ENCODE data around the gene FLNB. TPM values are rescaled to one million over a fixed set of nuclear protein-coding genes. Genes with fewer than 3 reads are reported as not detected.

The FLNB gene
- total and polyA plus RNA-seq, 10 of the 15 experiments (the other 5 are each of a cell fraction or from before 2014, with no cell fraction given) = 13.6 to 51.8 (median 26.4) TPM

DNA sequence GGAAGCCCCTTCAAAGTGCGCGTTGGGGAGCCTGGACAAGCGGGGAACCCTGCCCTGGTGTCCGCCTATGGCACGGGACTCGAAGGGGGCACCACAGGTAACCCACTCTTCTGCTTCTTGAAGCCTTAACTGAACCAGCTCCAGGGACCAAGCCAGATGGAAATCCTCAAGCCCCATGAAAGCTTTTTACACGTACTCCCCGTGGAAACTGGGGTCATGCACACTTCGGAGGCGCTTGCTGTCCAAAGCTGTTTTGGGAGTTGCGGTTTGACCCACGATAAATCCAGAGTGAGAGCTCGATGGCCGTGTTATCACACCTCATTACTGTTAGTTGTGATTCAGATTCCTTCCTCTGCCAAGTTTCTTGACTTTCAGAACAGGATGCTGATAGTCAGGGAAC, 155.0 kb downstream of the FLNB start:
- Histone ChIP-seq H4K20me1 (ENCODE audit: control insufficient read depth, insufficient read depth) (no peaks in the 10 kb centered on the region), H3K9me3 (replicated peaks; ENCODE audit: control insufficient read depth, insufficient read depth, low read length) (no peaks in the 10 kb centered on the region), H3K4me3 (no peak overlapping the region), H3K27ac (ENCODE audit: control insufficient read depth, insufficient read depth) (no peak overlapping the region), H3K4me1 (ENCODE audit: control insufficient read depth, insufficient read depth, low read length) (no peaks in the 10 kb centered on the region), H3K79me2 (ENCODE audit: control insufficient read depth, insufficient read depth, low read length) (no peaks in the 10 kb centered on the region), H2AFZ (ENCODE audit: control insufficient read depth, low read depth, low read length) (no peak overlapping the region), H3K36me3 (ENCODE audit: control insufficient read depth in 2 of 2, insufficient read depth in 2 of 2, low read length in 1 of 2) (peaks cover 3 to 6% of the 10 kb centered on the region in 2 experiments; a peak in 3 of 4 replicates), H3K9ac (ENCODE audit: control insufficient read depth, insufficient read depth, low read length) (no peak overlapping the region), H3K27me3 (replicated peaks in 1 of 2; ENCODE audit: control insufficient read depth in 2 of 2, insufficient read depth in 2 of 2, low read length in 1 of 2) (no peaks in the 10 kb centered on the region), H3K4me2 (ENCODE audit: control insufficient read depth, insufficient read depth) (no peak overlapping the region)
- intact Hi-C loops (cut with micrococcal nuclease; ENCODE audit: unreplicated experiment) = no loop called here
- no TSS peak for BruUV-seq (replicated peaks)
- no peak for FAIRE-seq
- ChIA-PET RAD21 (ENCODE audit: unreplicated experiment) (no interaction called here), SMC1A (ENCODE audit: uncharacterized antibody, unreplicated experiment) (interaction anchor here (0.6 kb wide), 1 partner anchor 959 kb away, joined by 3 read pairs; no protein-coding TSS in a partner anchor), CTCF (interaction anchor here (1.3 to 8.4 kb wide), 2 partner anchors 10 to 154 kb away, joined by 3 to 78 read pairs; partner anchors contain the start of gene FLNB), POLR2A (no interaction called here)
- in situ Hi-C loops (cut with MboI) = no loop called here
- no peak for DNase-seq (ENCODE audit: low read depth, low spot score)
- TF ChIP-seq KDM1A (IDR thresholded peaks at IDR 0.05; ENCODE audit: borderline replicate concordance) = no peak
- no peak for TF ChIP-seq NFYB (IDR thresholded peaks at IDR 0.05; ENCODE audit: insufficient read depth, low read depth, low read length)
- no peak for TF ChIP-seq HCFC1 (IDR thresholded peaks at IDR 0.05; ENCODE audit: low read length)
- no peak for TF ChIP-seq IKZF2 (IDR thresholded peaks at IDR 0.05)
- TF ChIP-seq ZNF274 (IDR thresholded peaks at IDR 0.05; ENCODE audit: insufficient read depth, insufficient read length) = no peak
- no peak for TF ChIP-seq POU2F2 (IDR thresholded peaks at IDR 0.05; ENCODE audit: borderline replicate concordance, low read depth, low read length)
- TF ChIP-seq WRNIP1 (IDR thresholded peaks at IDR 0.05; ENCODE audit: borderline replicate concordance, low read depth, low read length) = no peak
- no peak for TF ChIP-seq SRF (IDR thresholded peaks at IDR 0.05; ENCODE audit: low read depth in 2 of 2, low read length in 2 of 2)
- TF ChIP-seq, protein P1, sequence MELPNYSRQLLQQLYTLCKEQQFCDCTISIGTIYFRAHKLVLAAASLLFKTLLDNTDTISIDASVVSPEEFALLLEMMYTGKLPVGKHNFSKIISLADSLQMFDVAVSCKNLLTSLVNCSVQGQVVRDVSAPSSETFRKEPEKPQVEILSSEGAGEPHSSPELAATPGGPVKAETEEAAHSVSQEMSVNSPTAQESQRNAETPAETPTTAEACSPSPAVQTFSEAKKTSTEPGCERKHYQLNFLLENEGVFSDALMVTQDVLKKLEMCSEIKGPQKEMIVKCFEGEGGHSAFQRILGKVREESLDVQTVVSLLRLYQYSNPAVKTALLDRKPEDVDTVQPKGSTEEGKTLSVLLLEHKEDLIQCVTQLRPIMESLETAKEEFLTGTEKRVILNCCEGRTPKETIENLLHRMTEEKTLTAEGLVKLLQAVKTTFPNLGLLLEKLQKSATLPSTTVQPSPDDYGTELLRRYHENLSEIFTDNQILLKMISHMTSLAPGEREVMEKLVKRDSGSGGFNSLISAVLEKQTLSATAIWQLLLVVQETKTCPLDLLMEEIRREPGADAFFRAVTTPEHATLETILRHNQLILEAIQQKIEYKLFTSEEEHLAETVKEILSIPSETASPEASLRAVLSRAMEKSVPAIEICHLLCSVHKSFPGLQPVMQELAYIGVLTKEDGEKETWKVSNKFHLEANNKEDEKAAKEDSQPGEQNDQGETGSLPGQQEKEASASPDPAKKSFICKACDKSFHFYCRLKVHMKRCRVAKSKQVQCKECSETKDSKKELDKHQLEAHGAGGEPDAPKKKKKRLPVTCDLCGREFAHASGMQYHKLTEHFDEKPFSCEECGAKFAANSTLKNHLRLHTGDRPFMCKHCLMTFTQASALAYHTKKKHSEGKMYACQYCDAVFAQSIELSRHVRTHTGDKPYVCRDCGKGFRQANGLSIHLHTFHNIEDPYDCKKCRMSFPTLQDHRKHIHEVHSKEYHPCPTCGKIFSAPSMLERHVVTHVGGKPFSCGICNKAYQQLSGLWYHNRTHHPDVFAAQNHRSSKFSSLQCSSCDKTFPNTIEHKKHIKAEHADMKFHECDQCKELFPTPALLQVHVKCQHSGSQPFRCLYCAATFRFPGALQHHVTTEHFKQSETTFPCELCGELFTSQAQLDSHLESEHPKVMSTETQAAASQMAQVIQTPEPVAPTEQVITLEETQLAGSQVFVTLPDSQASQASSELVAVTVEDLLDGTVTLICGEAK (IDR thresholded peaks at IDR 0.05; ENCODE audit: borderline replicate concordance) = no peak
- 93% methylated on average over 14 of the region's 14 CpGs for WGBS (ENCODE audit: insufficient coverage, insufficient replicate concordance, low lambda C conversion rate, missing lambda C conversion rate)
- ATAC-seq = no peak

All from GM12878 (cell line).